Ishikawa (cell line): Measurements from ENCODE around the gene STAT1.

Experiments used
- CEBPB ChIP-seq: IDR thresholded peaks from 2 replicates; pipeline ENCODE4 v1.6.1; 2012
- CREB1 ChIP-seq: IDR thresholded peaks from 2 replicates; pipeline ENCODE4 v1.6.1; 2012; ENCODE audit warnings: low read depth
- EGR1 ChIP-seq: IDR thresholded peaks from 2 replicates; pipeline ENCODE4 v1.6.1; 2012
- EP300 ChIP-seq: IDR thresholded peaks from 2 replicates; pipeline ENCODE4 v1.6.1; 2012; ENCODE audit warnings: borderline replicate concordance
- FOXM1 ChIP-seq: IDR thresholded peaks from 2 replicates; pipeline ENCODE4 v1.6.1; 2012; ENCODE audit warnings: low read depth, borderline replicate concordance
- MAX ChIP-seq: IDR thresholded peaks from 2 replicates; pipeline ENCODE4 v1.6.1; 2012
- NFIC ChIP-seq: IDR thresholded peaks from 2 replicates; pipeline ENCODE4 v1.6.1; 2012
- RAD21 ChIP-seq: IDR thresholded peaks from 2 replicates; pipeline ENCODE4 v1.6.1; 2012; ENCODE audit warnings: low read depth
- REST ChIP-seq: IDR thresholded peaks from 2 replicates; pipeline ENCODE4 v1.6.1; 2012; ENCODE audit warnings: low read depth, mild to moderate bottlenecking
- TAF1 ChIP-seq: IDR thresholded peaks from 2 replicates; pipeline ENCODE4 v1.6.1; 2012; ENCODE audit warnings: low read depth, mild to moderate bottlenecking
- TCF12 ChIP-seq: IDR thresholded peaks from 2 replicates; pipeline ENCODE4 v1.6.1; 2012; ENCODE audit warnings: low read depth
- TEAD4 ChIP-seq: IDR thresholded peaks from 2 replicates; pipeline ENCODE4 v1.6.1; 2012
- YY1 ChIP-seq: IDR thresholded peaks from 2 replicates; pipeline ENCODE4 v1.6.1; 2012; ENCODE audit warnings: low read depth
- ZBTB7A ChIP-seq: IDR thresholded peaks from 2 replicates; pipeline ENCODE4 v1.6.1; 2012; ENCODE audit warnings: low read depth
- TF ChIP-seq, protein P1 (sequence below): IDR thresholded peaks from 2 replicates; pipeline ENCODE4 v1.6.1; 2012

The STAT1 gene

DNA sequence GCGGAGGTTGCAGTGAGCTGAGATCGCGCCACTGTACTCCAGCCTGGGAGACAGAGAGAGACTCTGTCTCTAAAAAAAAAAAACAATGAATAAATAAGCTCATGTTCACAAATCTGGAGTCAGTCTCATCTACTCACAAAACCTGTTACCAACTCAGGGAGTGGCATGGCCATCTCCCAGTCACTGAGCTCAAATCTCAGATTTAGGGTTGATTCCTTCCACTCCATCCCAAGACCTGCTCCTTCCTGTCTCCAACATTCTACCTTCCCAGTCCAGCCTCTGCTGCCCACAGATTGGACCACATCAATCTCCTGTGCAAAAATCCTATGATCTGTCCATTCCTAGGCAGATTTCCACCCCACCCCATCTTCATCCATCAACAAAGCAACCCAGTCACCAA is 1.6 kb downstream of the STAT1 start:
- TF ChIP-seq EGR1 (no peak), MAX (no peak), NFIC (no peak), TCF12 (no peak), REST (no peak), YY1 (no peak), TEAD4 (no peak), FOXM1 (no peak), RAD21 (no peak), TAF1 (no peak), CREB1 (no peak), ZBTB7A (no peak), EP300 (no peak), CEBPB (no peak)
- TF ChIP-seq, protein P1, sequence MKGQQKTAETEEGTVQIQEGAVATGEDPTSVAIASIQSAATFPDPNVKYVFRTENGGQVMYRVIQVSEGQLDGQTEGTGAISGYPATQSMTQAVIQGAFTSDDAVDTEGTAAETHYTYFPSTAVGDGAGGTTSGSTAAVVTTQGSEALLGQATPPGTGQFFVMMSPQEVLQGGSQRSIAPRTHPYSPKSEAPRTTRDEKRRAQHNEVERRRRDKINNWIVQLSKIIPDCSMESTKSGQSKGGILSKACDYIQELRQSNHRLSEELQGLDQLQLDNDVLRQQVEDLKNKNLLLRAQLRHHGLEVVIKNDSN: no peak

DNA sequence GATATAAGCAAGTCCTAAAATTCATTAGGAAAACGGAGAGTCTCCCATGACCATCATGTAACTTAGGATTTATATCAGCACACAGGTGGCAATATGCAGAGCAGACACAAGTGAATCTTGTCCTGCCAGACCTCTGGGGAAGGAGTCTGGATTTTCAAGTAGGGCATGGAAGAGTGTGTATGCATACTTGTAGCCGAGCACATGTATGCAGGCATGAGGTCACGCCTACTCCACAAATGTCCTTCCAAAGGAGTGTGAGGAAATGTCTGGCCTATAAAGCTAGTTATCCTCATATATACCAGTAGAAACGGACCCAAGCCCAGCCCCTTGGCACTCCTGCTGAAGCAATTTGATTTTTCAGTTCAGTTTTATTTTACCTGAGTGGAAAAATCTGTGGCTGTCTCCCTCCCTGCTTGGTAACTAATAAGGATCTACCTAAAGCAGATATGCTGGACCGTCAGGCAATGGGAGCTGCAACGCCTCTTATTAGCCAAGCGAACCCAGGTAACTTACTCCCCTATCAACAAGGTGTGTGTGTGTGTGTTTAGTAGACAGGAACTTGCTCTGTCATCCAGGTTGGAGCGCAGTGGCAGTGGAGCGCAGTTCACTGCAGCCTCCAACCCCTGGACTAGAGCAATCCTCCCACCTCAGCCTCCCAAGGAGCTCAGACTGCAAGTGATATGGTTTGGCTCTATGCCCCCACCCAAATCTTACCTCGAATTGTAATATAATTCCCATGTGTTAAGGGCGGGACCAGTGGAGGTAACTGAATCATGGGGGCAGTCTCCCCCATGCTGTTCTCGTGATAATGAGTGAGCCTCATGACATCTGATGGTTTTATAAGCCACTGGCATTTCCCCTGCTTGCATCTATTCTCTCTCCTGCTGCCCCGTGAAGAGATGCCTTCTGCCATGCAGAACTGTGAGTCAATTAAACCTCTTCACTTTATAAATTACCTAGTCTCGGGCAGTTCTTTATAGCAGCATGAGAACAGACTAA is 2.8 kb downstream of the STAT1 start:
- TF ChIP-seq REST (no peak), TCF12 (no peak), ZBTB7A (no peak), TEAD4 (no peak), TAF1 (no peak), CEBPB (no peak), RAD21 (no peak), EP300 (no peak)

GRCh38 chr2:191009541-191010374 is 4.2 kb downstream of the STAT1 start:
- no peak for TF ChIP-seq TAF1
- TF ChIP-seq FOXM1: no peak
- no peak for TF ChIP-seq NFIC
- no peak for TF ChIP-seq RAD21
- no peak for TF ChIP-seq EGR1
- TF ChIP-seq ZBTB7A: no peak
- TF ChIP-seq REST: no peak
- no peak for TF ChIP-seq TEAD4
- no peak for TF ChIP-seq TCF12
- TF ChIP-seq EP300: no peak
- TF ChIP-seq MAX: no peak
- TF ChIP-seq YY1: no peak
- TF ChIP-seq CEBPB: no peak
- TF ChIP-seq, protein P1: no peak
- no peak for TF ChIP-seq CREB1
